Hypothalamus (tissue), 51 donors: ENCODE results near the gene CIBAR2.

ENCODE experiments used
- DNase-seq, 51 donors: peaks; one replicate each; lab custom pipeline; 2025; lab: John Stamatoyannopoulos, UW

CIBAR2 gene

DNA sequence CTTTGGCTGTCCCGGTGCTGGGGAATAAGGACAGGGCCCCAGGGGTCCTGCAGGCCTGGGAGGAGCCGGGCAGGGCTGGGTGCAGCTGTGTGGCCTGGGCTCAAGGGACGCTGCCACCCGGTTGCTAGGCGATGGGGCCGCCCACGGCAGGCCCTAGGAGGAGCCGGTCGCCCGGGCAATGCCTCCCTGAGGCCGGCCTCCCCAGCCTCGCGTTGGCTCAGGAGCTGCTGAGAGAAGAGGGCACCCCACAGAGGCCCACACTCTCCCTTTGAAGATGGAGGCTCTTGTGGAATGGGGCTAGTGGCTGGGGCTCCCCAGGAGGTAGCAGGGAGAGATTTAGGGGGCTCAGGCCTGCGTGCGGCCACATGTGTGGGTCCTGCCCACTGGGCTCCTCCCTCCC, at the start of gene CIBAR2:
Gene CIBAR2 (minus strand): TSS at position 109 of the 400 bp plus-strand sequence. CDS start 120 bp downstream, outside the sequence.
- peak in 3 of 51 donors; percentile 6 to 25 (median 19) for DNase-seq

DNA sequence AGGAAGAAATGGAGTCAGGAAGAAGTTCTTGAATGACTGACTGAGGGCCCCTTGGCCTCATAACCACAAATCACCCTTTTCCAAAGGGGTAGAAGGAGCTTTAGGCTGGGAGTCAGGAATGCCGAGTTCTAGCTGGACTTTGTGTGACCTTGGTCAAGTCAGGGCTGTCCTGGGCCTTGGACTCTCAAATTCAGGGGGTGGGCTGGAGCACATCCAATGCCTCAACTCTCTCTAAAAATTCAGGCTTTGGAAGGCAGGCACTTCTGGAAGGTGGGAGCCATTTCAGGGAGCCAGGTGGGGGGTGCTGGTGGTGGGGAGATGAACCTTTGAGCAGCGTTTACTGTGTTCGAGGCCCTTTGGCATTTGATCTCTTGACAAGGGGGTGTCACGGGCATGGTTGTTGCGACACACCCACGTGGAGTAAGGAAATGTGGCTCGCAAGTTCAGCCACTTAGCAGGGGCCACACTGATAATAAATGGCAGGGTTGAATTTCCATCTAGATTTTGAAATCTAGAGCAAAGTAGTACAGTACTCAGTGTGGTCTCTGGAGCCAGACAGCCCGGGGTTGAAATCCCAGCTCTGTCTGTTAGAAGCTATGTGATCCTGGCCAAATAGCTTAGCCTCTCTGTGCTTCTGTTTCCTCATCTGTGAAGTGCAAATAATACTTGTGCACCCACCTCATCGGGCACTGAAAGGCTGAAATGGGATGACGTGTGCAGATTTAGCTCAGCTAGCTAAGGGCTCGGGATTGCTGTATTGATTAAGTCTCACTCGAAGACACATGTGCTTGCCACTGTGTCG, 47.1 kb upstream of the CIBAR2 start:
- no peak for DNase-seq

DNA sequence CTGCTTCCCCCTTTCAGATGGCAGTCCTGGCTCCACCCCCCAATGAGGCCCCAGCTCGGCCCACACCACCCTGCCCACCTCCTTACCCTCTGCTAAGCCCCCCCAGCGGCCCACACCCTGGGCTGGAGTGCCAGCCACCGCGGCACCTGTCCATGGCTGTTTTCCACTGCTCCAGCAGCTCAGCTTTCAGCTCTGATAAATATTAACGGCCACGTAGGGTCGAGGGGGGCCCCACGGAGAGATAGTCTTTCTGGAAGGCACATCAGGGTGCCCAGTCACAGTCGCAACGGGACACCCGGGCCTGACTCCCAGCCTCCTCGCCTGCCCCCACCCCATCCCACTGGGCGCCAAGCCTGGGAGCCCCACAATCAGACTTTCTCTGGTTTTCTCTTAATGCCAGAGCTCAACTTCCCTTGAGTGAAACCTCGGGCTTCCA, 46.5 kb upstream of the CIBAR2 start:
- no peak for DNase-seq

DNA sequence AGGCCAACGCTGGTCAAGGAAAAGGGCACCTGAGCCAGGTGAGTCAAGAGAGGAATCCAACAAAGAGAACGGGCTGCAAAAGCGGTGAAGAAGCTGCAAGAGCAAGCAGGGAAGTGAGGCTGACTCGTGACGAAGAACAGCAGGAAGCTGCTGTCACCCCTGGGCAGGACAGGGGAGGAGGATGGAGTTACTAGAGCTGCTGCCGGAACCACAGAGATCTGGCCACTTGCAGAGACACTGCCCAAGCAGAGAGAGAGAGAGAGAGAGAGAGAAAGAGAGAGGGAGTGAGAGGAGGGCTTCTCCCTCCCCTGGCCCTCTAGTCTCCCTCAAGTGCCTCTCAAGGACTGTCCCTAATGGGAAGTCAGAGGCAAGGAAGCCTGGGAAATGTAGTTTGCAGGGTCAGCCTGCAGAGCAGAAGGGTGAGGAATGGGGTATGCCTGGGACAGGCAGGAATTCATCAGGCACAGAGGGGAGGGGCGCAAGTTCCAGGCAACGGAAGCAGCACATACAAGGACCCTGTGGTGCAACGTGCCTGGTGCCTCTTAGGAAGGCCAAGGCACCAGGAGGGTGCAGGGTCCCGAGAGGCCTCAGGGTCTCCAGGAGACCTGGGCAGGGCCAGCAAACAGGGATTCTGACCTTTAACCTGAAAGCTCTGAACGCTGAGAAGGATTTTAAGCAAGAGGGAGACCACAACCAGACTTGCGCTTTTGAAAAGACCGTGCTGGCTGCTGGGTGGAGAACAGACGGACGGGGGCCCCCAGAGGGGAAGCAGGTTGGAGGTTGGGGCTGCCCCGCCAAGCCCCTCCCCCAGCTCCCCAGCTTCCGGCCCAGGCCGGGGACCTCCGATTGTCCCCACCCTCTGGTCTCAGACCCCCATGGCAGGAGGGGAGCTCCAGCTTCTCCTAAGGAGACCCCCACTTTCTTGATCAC, 45.8 kb upstream of the CIBAR2 start:
- no peak for DNase-seq

DNA sequence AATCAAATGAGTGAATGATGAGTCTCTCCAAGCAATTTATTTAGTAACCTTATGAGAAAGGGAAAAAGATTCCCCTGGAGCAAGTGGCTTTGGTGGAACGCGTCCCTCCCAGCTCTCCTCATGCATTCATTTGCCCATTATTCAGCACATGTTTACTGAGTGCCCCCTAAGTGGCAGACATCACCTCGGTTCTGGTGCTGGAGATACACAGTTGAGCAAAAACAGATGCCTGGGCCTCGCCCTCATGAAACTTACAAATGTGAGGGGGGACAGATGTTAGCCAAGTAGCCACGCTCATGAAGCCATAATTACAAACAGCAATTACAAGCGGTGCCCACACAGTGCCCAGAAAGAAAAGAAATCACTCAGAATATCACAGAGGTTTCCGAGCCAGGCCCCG, 45.1 kb upstream of the CIBAR2 start:
- DNase-seq, result no peak

DNA sequence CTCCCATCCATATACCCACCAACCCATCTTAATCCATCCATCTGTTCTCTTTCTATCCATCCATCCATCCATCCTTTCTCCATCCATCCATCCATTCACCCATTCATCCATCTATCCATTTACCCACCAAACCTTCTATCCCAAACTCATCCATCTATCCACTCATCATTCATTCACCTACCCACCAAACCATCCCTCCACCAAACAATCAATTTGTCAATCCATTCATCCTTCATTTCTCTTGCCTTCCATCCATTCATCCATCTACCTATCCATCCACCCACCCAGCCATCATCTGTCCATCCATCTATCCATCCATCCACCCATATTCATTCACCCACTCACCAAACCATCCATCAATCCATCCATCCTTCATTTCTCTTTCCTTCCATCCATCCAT, 44.6 kb upstream of the CIBAR2 start:
- DNase-seq, result no peak

DNA sequence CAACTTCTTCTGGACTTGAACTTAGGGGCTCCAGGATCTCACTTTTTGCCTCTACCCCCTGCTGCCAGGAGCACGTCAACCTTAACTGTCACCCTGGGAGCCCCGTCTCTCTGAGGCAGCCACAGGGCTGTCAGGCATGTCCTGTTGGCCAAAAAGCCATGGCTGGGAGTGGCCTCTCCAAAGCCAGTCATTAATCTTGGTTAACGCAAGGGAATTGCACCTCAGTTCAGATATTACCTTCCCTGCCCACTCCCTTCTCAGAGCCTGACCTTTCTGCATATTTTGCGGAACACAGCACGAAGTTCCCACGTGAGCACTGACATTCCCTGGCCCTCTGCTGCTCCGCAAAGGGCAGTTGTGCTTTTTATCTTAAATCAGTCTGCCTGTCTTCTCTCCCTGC, 44.2 kb upstream of the CIBAR2 start:
- DNase-seq, result no peak

DNA sequence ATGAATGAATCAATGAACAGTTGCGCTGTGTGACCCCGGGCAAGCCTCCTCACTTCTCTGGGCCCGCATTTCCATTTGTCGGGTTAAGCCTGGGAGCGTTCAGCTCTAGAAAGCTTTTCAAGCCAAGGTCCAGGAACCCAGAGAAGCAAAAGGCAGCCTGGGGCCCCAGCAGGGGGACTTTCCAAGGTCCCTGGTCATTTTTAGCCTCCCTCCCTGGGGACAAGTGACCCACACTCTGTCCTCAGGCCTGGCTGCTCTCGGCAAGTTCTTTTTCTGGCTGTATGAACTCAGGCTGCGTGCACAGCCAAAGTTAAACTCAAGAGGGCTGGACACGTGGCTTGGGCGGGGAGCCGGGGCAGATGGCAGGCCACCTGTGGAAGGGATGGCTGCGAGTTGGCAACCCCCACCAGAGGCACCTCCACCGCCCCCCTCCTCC, 41.4 kb upstream of the CIBAR2 start:
- no peak for DNase-seq

DNA sequence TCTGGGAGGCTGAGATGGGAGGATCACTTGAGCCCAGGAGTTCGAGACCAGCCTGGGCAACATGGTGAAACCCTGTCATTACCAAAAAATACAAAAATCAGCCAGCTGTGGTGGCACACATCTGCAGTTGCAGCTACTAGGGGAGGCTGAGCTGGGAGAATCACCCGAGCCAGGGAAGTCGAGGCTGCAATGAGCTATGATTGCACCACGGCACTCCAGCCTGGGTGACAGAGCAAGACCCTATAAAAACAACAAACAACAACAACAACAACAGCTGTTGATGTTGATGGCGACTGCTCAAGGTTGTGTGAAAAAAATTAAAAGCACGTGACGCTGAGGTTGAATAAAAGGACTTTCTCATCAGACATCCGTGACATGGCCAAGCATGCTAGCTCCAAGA, 40.8 kb upstream of the CIBAR2 start:
- DNase-seq, result no peak

DNA sequence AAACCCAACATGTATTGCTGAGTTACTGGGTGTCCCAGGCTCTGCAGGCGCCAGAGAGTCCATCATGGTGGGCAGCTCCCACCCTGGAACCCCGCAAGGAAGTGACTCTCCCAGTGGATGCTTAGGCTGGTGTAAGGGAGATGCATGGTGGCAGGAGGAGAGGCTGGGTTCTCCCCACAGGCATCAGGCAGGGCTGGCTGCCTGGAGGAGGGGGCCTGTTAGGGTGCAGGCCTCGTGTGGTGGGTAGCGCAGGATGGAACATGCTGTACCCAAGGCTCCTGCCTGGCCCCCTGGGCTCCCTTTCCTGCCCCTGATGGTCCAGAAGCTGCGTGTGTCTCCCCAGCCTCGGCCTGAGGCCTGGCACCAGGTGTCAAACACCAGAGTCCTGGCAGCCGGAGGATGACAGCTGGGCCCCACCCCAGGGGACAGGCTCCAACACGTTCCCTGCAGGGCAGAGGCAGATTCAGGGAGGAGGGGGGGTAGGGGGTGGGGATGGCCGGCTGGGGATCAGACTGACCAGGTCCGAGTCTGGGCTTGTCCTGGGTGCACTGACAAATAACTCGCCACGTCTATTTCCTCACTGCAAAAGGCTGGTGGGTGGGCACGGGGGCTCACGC, 40.2 kb upstream of the CIBAR2 start:
- no peak for DNase-seq

DNA sequence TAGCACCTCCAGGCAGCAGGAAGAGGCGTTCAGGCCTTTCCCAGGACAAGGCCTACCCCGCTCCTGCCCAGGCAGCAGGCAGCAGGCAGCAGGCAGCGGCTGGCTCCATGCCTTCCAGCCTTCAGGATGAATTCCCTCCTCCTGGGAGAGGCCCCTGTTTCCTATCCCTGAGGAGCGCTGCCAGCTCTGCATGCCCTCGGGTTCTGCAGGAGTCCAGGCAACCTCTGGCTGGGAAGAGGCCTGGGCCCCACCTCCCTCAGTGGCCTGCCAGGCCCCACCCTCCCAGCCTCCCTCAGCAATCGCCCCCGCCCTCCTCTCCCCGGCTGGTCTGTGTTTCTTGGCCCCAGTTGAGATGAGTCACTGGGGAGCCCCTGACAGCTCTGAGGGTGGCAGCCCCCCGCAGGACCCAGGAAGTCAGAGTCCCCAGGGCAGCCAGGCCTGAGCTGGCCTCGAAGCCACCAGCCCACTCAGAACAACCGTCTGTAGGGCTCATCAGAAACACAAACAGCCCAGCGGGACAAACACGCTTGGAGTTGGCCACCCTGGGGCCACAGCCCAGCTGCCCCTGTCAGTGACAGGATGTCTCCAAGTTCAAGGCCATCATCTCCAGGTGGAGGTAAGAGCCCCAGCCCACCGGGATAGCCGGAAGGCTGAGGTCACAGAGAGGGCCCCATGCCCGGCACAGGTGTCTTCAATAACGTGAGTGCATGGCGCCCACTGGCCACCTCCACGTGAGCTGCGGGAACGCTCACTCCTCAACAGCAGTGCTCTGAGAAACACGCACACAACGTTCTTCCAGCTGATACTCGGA, 39.5 kb upstream of the CIBAR2 start:
- peak in 38 of 51 donors; percentile 13 to 86 (median 58) for DNase-seq

DNA sequence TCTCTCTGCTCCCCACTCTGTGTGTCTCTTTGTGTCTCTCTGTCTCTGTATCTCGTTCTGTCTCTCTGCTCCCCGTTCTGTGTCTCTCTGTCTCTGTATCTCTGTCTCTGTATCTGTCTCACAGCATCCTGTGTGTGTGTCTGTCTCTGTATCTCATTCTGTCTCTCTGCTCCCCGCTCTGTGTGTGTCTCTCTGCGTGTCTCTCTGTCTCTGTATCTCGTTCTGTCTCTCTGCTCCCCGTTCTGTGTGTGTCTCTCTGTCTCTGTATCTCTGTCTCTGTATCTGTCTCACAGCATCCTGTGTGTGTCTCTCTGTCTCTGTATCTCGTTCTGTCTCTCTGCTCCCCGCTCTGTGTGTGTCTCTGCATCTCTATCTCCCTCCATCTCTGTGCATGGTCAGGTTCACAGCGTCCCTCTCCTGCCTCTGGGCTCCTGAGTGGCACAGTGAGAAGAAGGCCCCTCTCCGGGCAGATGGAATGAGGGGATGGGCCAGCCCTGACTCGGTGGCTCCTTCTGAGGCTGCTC, 38.9 kb upstream of the CIBAR2 start:
- DNase-seq, result no peak

DNA sequence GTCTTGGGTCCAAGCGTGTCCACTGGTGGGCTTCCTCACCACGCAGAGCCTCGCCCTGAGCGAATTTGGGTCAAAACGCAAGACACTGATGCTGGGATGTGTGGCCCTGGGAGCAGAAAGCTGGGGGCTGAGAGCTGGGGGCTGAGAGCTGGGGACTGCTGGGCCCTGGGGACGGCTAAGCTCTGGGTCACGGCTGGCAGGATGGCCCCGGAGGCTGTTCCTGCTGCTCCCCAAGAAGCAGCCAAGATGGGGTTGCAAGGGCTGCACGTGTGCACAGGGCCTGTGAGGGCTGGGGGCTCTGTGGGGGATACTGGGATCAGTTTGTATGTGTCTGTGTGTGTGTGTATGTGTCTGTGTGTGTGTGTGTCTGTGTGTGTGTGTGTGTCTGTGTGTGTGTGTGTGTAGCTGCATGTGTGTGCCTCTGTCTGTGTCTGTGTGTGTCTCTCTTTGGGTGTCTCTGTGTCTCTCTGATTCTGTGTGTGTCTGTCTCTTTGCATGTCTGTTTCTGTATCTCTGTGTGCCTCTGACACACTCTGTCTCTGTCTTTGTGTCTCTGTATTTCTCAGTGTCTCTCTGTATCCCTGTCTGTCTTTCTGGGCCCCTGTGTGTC, 38.2 kb upstream of the CIBAR2 start:
- no peak for DNase-seq

DNA sequence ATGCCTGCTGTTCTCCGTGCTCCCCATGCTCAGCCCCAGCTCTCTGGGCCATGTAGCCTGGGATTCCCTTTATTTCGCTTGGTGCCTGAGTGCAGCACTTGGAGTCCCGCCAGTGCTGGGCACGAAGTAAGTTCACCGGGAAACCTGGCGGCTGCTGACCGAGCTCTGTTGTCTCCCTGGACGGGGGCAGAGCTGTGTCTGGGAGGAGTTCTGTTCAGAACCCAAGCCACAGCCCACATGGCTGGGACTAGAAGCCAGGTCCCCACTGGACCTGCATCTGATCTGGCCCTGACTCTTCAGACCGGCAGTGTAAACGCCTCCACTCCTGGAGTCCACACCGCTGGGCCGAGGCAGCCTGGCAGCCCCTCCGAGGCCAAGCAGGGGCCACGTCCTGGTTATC, 37.5 kb upstream of the CIBAR2 start:
- peak in 40 of 51 donors; percentile 7 to 87 (median 64) for DNase-seq

DNA sequence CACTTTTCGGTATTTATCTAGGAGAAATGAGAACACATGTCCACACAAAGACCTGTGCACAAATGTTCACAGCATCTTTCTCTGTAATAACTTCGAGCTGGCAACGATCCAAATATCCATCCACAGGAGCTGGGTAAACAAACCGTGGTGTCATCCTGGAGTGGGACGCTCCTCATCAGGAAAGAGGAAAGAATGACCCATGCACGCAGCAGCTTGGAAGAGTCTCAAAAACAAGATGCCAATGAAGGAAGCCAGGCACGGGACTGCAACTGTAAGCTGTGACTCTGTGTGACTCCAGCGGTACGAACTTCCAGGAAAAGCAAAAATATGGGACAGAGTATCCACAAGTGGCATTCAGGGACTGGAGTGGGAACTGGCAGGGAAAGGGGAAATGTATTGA, 36.7 kb upstream of the CIBAR2 start:
- DNase-seq, result no peak

DNA sequence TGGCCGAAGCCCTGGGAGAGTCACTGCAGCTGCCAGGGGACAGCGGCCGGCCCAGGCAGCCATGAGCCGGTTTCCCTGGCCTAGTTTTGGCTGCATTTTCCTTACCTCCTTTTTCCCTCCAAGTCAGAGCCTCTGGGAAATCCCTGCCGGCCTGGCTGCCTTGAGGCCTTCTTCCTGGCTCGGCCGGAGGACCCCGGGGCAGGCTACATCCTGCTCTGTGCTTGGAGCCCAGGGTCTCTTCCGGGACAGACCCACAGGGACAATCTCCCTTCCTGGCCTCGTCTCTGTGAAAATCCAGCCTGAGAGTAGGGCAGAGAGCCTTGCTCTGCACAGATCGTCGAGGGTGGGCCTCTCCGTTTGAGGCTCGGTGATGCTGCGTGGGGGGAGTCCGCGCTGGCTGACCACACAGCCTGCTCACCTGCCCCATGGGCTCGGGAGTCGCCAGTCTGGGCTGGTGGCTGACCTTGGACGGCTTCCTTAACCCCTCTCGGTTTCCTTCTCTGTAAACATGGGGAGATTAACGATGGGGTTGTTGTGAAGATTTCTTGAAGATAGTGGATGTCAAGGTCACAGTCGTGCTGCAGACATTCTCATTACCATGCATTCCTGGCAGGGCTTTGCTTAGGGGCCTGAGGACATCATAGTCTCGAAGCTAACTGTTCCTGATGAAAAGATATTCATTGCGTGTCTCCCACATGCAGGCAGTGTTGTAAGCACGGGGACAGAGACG, 34.8 kb upstream of the CIBAR2 start:
- peak in 1 of 51 donors; percentile 22 for DNase-seq

DNA sequence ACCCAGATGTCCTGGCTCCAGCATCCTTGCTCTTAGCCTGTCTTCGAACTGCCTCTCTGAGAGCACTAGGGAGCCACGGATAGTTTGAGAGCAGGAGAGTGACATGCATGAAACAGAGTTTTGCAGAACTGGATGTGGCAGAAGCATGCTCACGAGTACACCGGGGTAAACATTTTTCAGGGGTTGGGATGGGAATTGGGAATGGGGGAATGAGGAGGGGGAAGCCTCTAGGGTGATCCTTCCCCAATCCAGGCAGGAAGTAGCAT, 34.2 kb upstream of the CIBAR2 start:
- DNase-seq, result no peak

DNA sequence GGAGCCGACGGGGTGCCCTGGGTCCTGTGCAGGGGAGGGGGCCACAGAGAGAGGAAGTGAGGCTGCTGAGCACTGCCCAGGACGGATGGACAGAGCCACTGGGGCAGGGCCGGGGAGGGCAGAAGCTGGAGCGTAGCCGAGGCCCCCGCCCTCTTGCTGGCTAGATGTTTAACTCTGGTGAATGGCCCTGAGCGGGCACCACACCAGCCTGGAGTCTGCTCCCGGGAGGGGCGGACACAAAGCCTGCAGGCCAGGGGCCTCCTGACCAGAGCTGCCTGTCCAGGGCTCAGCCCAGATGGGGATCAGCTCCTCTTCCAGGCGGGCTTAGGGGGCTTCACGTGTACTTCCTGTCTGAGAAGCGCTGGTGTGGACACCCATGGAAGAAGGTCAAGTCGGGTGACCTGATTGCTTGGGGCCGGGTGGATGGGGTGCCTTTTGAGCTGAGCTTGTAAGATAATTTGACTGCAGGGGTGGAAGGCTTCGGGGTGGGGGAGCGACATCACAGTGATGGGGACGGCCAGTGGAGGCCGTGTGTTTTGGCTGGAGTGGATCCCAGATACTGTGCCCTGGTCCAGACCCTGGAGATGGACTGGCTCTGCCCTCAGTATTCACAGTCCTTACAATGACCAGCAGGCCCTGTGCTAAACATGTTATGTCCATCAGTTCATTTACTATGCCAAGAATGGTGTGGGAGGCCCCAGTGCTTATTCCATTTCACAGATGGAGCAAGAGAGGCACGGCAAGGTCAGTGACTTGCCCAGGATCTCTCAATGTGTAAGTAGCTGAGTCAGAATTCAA, 33.7 kb upstream of the CIBAR2 start:
- DNase-seq, result peak in 9 of 51 donors; percentile 22 to 50 (median 37)
